ENCODE data around the gene GKN1. TPM values are rescaled to one million over a fixed set of nuclear protein-coding genes. Genes with fewer than 3 reads are reported as not detected.

Gene GKN1
- not detected in 2 replicates for total RNA-seq (2014; rRNA removed; shearing (Covaris generic))

GRCh38 chr2:68974251-68974650 is at the start of gene GKN1:
Gene GKN1 (plus strand): TSS chr2:68974636. CDS start chr2:68974678, 42 bp downstream.

GRCh38 chr2:68952887-68953521 is 21.4 kb upstream of the GKN1 start, which contains the start of gene GKN2:
Gene GKN2 (minus strand): TSS chr2:68952893. CDS start chr2:68952861, 32 bp downstream.

GRCh38 chr2:69013142-69013839 is 38.9 kb downstream of the GKN1 start, which contains the start of gene ANTXR1:
Gene ANTXR1 (plus strand): TSS chr2:69013179. CDS start chr2:69013500, 321 bp downstream.

Other genes starting within 250 kb of the GKN1 start
- gene ARHGAP25, start 239.8 kb upstream of the GKN1 start, total RNA-seq (2014; rRNA removed; shearing (Covaris generic)): 0.53 and 0.91 TPM in 2 replicates
- not detected in 2 replicates for gene BMP10, start 103.2 kb upstream of the GKN1 start, total RNA-seq (2014; rRNA removed; shearing (Covaris generic))
- not detected in 2 replicates for gene GKN2, start 21.7 kb upstream of the GKN1 start, total RNA-seq (2014; rRNA removed; shearing (Covaris generic))
- 19.0 and 20.0 TPM in 2 replicates for gene ANTXR1, start 38.5 kb downstream of the GKN1 start, total RNA-seq (2014; rRNA removed; shearing (Covaris generic))